DOHH2 (cell line): Measurements from ENCODE around the gene CYB5A.

Experiments
- CTCF ChIP-seq: fragments of 200-600 bp; sonication (generic); IDR thresholded peaks from one replicate; pipeline ENCODE4 v1.5.1; 2014; ENCODE audit warnings: antibody characterized with exemption, mild to moderate bottlenecking, low read depth, low read length; ENCODE audit not compliant: poor library complexity, severe bottlenecking
- EZH2phosphoT487 ChIP-seq: fragments of 200-600 bp; sonication (generic); IDR thresholded peaks from 2 replicates; pipeline ENCODE4 v1.6.1; 2017; ENCODE audit warnings: borderline replicate concordance, mild to moderate bottlenecking, antibody characterized with exemption, low read length, moderate library complexity, mixed read lengths

GRCh38 chr18:74289137-74289536 is 2.6 kb downstream of the CYB5A start:
- TF ChIP-seq CTCF (no peak), EZH2phosphoT487 (no peak)
